GM12878 (cell line): ENCODE measurements around the gene FBRSL1. TPM values are rescaled to one million over a fixed set of nuclear protein-coding genes. Genes with fewer than 3 reads are reported as not detected.

ENCODE experiments used
- ATAC-seq: fragments of 200-7000 bp; cut with Tn5 transposase; 3 replicates; pipeline ENCODE4 v1.9.1; 2020; ENCODE audit warnings: mild to moderate bottlenecking, moderate library complexity
- BruUV-seq: library from RNA; stranded (reverse); fragments of 400-500 nt; replicated peaks from 2 replicates; lab custom pipeline; 2021; lab: Mats Ljungman, UMichigan
- CTCF ChIA-PET: fragments of 300-600 bp; sonication (Branson Sonifier 250); formaldehyde crosslinking; extraction: SDS; loops from one replicate; lab custom pipeline; 2021; ENCODE audit warnings: inconsistent platforms; lab: Yijun Ruan, JAX
- POLR2A ChIA-PET: fragments of 350-600 bp; formaldehyde crosslinking; extraction: SDS; loops from one replicate; lab custom pipeline; 2021; ENCODE audit warnings: inconsistent platforms; lab: Charles Lee
- RAD21 ChIA-PET: fragments of 300-600 bp; sonication (Branson Sonifier 250); formaldehyde crosslinking; loops from one replicate; lab custom pipeline; 2023; ENCODE audit warnings: antibody characterized with exemption; ENCODE audit not compliant: unreplicated experiment; lab: Charles Lee
- SMC1A ChIA-PET: fragments of 300-600 bp; sonication (Branson Sonifier 250); formaldehyde crosslinking; loops from one replicate; lab custom pipeline; 2023; ENCODE audit not compliant: unreplicated experiment, uncharacterized antibody; lab: Charles Lee
- DNase-seq: peaks from one replicate; pipeline ENCODE4 v3.0.0-alpha.2; 2011; ENCODE audit warnings: low read depth, low spot score
- FAIRE-seq: peaks from 3 replicates; lab custom pipeline; 2011; peaks lifted over from hg19 to GRCh38; lab: Jason Lieb, UNC
- H2AFZ ChIP-seq: 2 replicates; pipeline ENCODE4 v1.6.0; 2011; ENCODE audit warnings: low read depth, low read length, control low read depth; ENCODE audit not compliant: control insufficient read depth
- H3K27ac ChIP-seq: 2 replicates; pipeline ENCODE4 v1.5.1; 2011; ENCODE audit warnings: control low read depth; ENCODE audit not compliant: control insufficient read depth, insufficient read depth
- H3K27me3 ChIP-seq, 2 experiments: replicated peaks in 1 of 2; 2 replicates each; pipeline versions ENCODE4 v1.6.0 to v1.6.1; 2011; ENCODE audit warnings: low read length in 1 of 2; ENCODE audit not compliant: control insufficient read depth in 2 of 2, insufficient read depth in 2 of 2
- H3K36me3 ChIP-seq, 2 experiments: 2 replicates each; pipeline ENCODE4 v1.5.1; 2011; ENCODE audit warnings: low read length in 1 of 2; ENCODE audit not compliant: control insufficient read depth in 2 of 2, insufficient read depth in 2 of 2
- H3K4me1 ChIP-seq: 2 replicates; pipeline ENCODE4 v1.6.1; 2011; ENCODE audit warnings: mild to moderate bottlenecking, low read length, moderate library complexity, mixed read lengths; ENCODE audit not compliant: control insufficient read depth, insufficient read depth
- H3K4me2 ChIP-seq: 2 replicates; pipeline ENCODE4 v1.6.0; 2011; ENCODE audit warnings: control low read depth; ENCODE audit not compliant: control insufficient read depth, insufficient read depth
- H3K4me3 ChIP-seq: fragments of 200-600 bp; sonication (generic); 2 replicates; pipeline ENCODE4 v1.5.1; 2016
- H3K79me2 ChIP-seq: 2 replicates; pipeline ENCODE4 v1.6.0; 2011; ENCODE audit warnings: low read length; ENCODE audit not compliant: control insufficient read depth, insufficient read depth
- H3K9ac ChIP-seq: 2 replicates; pipeline ENCODE4 v1.8.0; 2011; ENCODE audit warnings: low read length, control low read depth, mixed read lengths; ENCODE audit not compliant: control insufficient read depth, insufficient read depth
- H3K9me3 ChIP-seq: replicated peaks from 3 replicates; pipeline ENCODE4 v1.5.1; 2011; ENCODE audit warnings: mild to moderate bottlenecking, low read length; ENCODE audit not compliant: control insufficient read depth, insufficient read depth
- H4K20me1 ChIP-seq: 2 replicates; pipeline ENCODE4 v1.6.0; 2011; ENCODE audit not compliant: control insufficient read depth, insufficient read depth
- E4F1 ChIP-seq: fragments of 450-650 bp; IDR thresholded peaks from 2 replicates; pipeline ENCODE4 v1.6.1; 2018; ENCODE audit warnings: borderline replicate concordance, mild to moderate bottlenecking; ENCODE audit not compliant: partially characterized antibody
- FOXK2 ChIP-seq: fragments of 450-650 bp; IDR thresholded peaks from 2 replicates; pipeline ENCODE4 v1.6.1; 2017; ENCODE audit warnings: mild to moderate bottlenecking, moderate library complexity
- POLR2A ChIP-seq: IDR thresholded peaks from 2 replicates; pipeline ENCODE4 v1.6.1; 2011; ENCODE audit warnings: low read depth, mild to moderate bottlenecking, low read length
- RFX5 ChIP-seq: IDR thresholded peaks from 2 replicates; pipeline ENCODE4 v1.6.1; 2011; ENCODE audit warnings: low read depth, low read length, improper control_type of control experiment
- TARDBP ChIP-seq: IDR thresholded peaks from 2 replicates; pipeline ENCODE4 v1.6.1; 2016; ENCODE audit warnings: borderline replicate concordance
- TCF3 ChIP-seq: IDR thresholded peaks from 2 replicates; pipeline ENCODE4 v1.6.1; 2012; ENCODE audit warnings: low read depth, mild to moderate bottlenecking, low read length, borderline replicate concordance; ENCODE audit not compliant: insufficient read depth
- USF1 ChIP-seq: IDR thresholded peaks from 2 replicates; pipeline ENCODE4 v1.6.1; 2011; ENCODE audit warnings: borderline replicate concordance, low read depth, mild to moderate bottlenecking, moderate library complexity, mixed read lengths, low read length; ENCODE audit not compliant: insufficient read depth; ENCODE audit errors: extremely low read length
- ZNF217 ChIP-seq: fragments of 450-650 bp; IDR thresholded peaks from 2 replicates; pipeline ENCODE4 v1.6.1; 2017; ENCODE audit warnings: antibody characterized with exemption, mild to moderate bottlenecking
- WGBS: methylation state at CpG from one replicate; pipeline ENCODE4 v1.1.6; 2016; ENCODE audit warnings: low lambda C conversion rate; ENCODE audit not compliant: insufficient replicate concordance, insufficient coverage; ENCODE audit errors: missing lambda C conversion rate; 5-methylcytosine and 5-hydroxymethylcytosine counted together
- in situ Hi-C: fragments of 300-500 bp; cut with MboI; formaldehyde crosslinking; loops from 9 replicates; pipeline ENCODE4 v1.14.3; 2018; ENCODE audit warnings: mixed read lengths
- intact Hi-C: fragments of 100-400 bp; cut with micrococcal nuclease; formaldehyde crosslinking; loops from one replicate; pipeline ENCODE4 v1.14.2; 2022; ENCODE audit not compliant: unreplicated experiment
- polyA plus RNA-seq, 11 experiments: library from polyadenylated mRNA; depleted of rRNA in 4 of 11; unstranded in 6 of 11; stranded (reverse) in 5 of 11; fragments of >200 nt; fragmentation: Nextera tagmentation in 4 of 11; fragmentation: Illumina TruSeq in 1 of 11; extraction: Ambion mirVana in 4 of 11; extraction: Trizol in 1 of 11; gene quantifications; 1 replicate in 1 of 11; 2 replicates in 10 of 11; pipeline versions ENCODE4 v1.2.1 to v1.2.3, GENCODE V29; 2011 to 2016; ENCODE audit warnings: inconsistent platforms in 2 of 11, missing spikeins in 2 of 11, low read depth in 1 of 11
- total RNA-seq, 4 experiments: library from RNA; depleted of rRNA in 3 of 4; stranded (reverse); fragments of >200 nt in 3 of 4; fragmentation: Illumina TruSeq in 1 of 4; extraction: Trizol in 1 of 4; gene quantifications; 2 replicates each; pipeline versions ENCODE4 v1.2.1 to v1.2.3, GENCODE V29; 2013 to 2021
- TF ChIP-seq, protein P1 (sequence below): fragments of 450-650 bp; IDR thresholded peaks from 2 replicates; pipeline ENCODE4 v1.6.1; 2017; ENCODE audit warnings: mild to moderate bottlenecking, low read depth, inconsistent platforms; ENCODE audit not compliant: poor library complexity, severe bottlenecking
- TF ChIP-seq, protein P2 (sequence below): fragments of 450-650 bp; IDR thresholded peaks from 2 replicates; pipeline ENCODE4 v1.6.1; 2018; ENCODE audit warnings: mild to moderate bottlenecking, low read depth, moderate library complexity; ENCODE audit not compliant: partially characterized antibody

The FBRSL1 gene
- total and polyA plus RNA-seq, 10 of the 15 experiments (the other 5 are each of a cell fraction or from before 2014, with no cell fraction given) = 0.19 to 55.1 (median 4.1) TPM

- Histone ChIP-seq H3K9ac (no peak overlapping the region), H3K4me1 (no peaks in the 10 kb centered on the region), H3K4me2 (no peak overlapping the region), H3K4me3 (no peak overlapping the region), H3K27ac (no peak overlapping the region), H3K9me3 (no peaks in the 10 kb centered on the region; the same call in 2 of the 3 replicates), H4K20me1 (no peaks in the 10 kb centered on the region), H3K36me3 (no peaks in the 10 kb centered on the region), H3K27me3 (no peaks in the 10 kb centered on the region), H3K79me2 (no peaks in the 10 kb centered on the region), H2AFZ (no peak overlapping the region)
- ChIA-PET RAD21 (interaction anchor here (0.9 kb wide), 1 partner anchor 118 kb away, joined by 4 read pairs; no protein-coding TSS in a partner anchor), SMC1A (no interaction called here), CTCF (no interaction called here), POLR2A (interaction anchor here (1.1 kb wide), 1 partner anchor 22 kb away, joined by 5 read pairs; no protein-coding TSS in a partner anchor)
- 83% methylated on average over 29 of the region's 29 CpGs for WGBS
- no TSS peak for BruUV-seq
- DNase-seq (no peak), ATAC-seq (no peak), FAIRE-seq (no peak)
- intact Hi-C loops = no loop called here
- in situ Hi-C loops = no loop called here
- TF ChIP-seq TCF3 (no peak), FOXK2 (no peak), RFX5 (no peak), USF1 (no peak), ZNF217 (no peak), E4F1 (no peak), POLR2A (no peak), TARDBP (no peak)
- TF ChIP-seq, protein P1, sequence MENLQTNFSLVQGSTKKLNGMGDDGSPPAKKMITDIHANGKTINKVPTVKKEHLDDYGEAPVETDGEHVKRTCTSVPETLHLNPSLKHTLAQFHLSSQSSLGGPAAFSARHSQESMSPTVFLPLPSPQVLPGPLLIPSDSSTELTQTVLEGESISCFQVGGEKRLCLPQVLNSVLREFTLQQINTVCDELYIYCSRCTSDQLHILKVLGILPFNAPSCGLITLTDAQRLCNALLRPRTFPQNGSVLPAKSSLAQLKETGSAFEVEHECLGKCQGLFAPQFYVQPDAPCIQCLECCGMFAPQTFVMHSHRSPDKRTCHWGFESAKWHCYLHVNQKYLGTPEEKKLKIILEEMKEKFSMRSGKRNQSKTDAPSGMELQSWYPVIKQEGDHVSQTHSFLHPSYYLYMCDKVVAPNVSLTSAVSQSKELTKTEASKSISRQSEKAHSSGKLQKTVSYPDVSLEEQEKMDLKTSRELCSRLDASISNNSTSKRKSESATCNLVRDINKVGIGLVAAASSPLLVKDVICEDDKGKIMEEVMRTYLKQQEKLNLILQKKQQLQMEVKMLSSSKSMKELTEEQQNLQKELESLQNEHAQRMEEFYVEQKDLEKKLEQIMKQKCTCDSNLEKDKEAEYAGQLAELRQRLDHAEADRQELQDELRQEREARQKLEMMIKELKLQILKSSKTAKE = no peak
- TF ChIP-seq, protein P2, sequence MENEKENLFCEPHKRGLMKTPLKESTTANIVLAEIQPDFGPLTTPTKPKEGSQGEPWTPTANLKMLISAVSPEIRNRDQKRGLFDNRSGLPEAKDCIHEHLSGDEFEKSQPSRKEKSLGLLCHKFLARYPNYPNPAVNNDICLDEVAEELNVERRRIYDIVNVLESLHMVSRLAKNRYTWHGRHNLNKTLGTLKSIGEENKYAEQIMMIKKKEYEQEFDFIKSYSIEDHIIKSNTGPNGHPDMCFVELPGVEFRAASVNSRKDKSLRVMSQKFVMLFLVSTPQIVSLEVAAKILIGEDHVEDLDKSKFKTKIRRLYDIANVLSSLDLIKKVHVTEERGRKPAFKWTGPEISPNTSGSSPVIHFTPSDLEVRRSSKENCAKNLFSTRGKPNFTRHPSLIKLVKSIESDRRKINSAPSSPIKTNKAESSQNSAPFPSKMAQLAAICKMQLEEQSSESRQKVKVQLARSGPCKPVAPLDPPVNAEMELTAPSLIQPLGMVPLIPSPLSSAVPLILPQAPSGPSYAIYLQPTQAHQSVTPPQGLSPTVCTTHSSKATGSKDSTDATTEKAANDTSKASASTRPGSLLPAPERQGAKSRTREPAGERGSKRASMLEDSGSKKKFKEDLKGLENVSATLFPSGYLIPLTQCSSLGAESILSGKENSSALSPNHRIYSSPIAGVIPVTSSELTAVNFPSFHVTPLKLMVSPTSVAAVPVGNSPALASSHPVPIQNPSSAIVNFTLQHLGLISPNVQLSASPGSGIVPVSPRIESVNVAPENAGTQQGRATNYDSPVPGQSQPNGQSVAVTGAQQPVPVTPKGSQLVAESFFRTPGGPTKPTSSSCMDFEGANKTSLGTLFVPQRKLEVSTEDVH = no peak
Observed at GRCh38 chr12:132537836-132538662, 48.1 kb downstream of the FBRSL1 start.
